Measurements from ENCODE around the gene CA5A.

Gene CA5A

DNA sequence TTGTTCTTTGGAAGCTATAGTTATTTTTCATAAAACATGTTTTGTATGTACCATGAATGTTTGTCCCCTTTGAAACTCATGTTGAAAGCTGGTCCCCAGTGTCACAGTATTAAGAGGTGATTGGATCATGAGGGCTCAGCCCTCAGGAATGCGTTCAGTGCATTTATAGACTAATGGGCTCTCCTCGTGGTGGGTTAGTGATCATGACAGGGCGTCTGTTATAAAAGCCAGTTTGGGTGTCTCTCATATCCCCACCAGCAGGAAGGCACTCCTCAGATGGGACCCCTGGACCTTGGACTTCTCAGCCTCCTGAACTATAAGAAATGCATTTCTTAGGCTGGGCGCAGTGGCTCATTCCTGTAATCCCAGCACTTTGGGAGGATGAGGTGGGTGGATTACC lies 25.3 kb upstream of the CA5A start:
- no peak for DNase-seq

DNA sequence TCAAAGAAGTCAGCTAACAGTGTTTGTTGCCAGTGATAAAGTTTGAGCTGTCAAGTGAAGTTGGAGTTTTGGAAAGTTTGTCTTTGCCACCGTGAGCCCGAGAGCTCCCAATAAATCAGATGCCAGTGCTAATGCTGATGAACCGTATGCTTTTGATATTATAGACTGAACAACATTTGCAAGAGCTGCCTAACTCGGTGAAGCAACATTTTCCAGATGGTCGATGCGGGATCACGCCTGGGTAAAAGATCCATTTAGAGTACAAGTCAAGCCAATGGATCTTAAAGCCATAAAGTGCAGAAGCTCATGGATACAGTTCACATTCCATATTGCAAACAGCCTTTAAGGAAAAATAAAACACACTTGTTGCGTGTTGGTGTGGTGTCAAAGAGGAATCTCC lies 24.5 kb upstream of the CA5A start:
- no peak for DNase-seq

DNA sequence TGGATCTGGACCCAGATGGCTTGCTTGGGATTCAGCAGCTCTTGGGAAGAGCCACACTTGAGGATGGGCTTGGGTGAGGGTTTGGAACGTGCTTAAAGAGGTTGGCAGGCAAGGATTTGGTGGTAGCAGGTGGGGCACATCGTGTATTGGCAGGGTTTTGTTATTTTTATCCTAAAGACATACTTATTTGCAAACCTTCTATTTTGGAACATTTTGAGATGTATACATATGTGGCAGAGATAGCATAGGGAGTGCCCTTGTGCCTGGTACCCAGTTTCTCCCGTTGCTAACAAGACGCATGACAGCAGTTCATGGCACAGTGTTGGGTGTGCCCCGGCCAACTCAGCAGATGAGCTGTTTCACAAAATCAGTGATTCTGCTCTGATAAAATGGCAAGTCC lies 24.0 kb upstream of the CA5A start:
- DNase-seq = no peak

DNA sequence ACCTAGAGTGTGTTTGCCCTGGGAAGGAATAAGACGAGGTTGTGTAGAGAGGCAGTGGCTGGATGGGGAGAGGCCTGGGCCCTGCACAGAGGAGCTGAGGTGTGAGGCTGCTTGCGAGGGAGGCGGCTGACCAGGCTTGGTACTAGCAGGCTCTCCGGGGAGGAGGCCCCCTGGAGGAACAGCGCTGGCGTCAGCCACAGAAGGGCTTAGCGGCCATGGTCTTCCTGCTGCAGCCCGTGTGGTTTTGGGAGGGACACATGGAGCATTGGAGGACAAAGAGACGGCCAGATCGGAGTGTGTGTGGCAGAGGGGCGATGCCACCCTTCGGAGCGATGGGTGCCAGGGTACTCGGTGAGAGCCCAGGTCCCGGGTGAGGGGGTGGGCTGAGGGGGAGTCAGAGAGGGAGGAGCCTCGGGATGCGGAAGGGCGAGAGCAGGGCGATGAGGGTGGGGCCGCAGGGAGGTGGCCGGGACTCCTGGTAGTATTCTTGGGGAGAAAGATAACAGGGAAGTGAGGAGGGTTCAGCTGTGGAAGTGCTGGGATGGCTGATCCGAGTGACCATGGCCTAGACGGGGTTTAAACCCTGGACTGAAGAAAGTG lies 23.2 kb upstream of the CA5A start:
- DNase-seq = no peak

DNA sequence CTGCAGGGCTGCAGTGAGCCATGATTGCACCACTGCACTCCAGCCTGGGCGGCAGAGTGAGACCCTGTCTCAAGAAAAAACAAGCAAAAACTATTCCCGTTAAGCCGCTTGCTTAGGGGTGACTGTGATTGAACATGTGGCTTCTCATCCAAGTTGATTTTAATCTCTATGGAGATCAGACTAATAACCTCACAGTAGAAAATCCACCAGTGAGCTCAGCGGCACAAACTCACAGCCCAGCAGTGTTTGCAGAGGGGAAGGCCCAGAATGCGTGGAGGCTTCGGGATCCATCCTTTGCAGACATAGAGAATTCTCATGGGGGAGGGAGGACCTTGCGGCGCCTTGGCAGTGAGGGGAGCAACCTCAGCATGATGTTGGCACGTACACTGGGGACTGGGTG lies 22.3 kb upstream of the CA5A start:
- no peak for DNase-seq

DNA sequence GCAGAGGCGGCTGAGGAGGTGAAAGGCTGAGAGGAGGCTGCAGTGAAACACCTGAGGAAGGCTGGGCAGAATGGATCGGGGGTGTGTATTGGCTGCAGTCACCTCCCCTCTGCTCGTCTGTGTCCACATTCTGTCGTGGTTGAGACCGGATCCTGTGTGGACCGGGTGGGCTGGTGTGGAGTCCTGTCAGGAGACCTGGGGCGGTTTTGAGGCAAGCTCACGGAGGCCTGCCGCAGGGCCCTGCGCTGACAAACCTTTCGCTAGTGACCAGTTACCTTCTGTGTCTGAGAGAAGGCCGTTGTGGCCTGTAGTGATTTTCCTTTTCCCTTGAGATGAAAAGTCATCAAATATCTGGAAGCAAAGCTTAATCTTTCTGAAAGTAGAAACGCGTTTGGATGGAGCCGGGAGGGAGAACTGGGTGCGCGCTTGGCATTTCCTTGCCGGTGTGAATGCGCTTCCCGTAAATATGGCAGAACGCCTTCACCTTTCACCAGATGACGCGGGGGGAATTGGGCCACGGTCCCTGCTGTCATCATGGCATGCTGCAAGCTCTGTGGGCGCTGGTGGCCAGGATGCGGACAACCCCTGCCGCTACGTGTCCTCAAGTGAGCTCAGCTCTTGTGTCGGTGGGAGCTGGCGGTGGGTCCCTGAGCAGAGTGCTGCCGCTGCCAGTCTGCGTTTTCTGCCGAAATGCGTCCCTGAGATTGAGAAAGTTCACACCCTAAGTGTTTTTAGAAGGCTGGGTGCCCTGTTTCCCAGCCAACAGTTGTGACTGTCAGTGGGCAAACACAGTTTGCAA lies 21.2 kb upstream of the CA5A start:
- no peak for DNase-seq

DNA sequence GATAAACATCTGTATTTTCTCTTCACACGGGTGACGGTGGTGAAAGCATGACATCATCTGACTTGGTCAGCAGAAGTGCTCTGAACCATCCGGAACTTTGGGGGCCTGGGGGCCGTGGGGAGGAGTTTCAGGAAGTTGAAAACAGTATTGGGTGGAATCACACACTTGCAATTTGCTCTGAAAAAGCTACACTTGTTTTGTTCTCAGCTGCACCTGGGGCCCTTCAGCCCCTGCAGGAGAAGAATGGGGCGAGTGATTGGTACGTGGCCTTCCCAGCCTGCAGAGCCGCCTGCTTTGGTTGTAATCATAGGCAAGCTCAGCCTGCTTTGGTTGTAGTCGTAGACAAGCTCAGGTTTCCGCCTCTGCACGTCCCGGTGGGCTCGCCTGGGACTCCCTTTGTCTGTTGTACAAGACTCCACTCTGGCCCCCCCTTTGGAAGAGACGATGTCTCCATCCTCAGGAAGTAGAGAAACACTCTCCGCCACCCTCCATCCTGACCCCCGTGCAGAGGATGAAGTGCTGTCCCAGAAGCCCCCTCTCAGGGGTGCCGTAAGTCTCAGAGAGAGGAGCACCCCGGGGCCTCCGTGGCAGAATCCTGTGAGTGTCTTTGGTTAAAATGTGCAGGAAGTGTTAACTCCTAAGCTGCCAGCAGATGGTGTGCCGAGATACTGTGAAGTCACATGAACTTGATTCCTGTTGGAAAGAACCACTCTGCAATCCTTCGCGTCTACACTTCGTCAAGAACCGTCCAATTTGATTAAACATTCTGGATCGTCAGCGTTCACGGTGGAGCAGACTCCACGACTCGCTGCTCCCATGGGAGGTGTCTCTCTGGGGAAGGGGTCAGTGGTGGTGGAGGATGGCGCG lies 20.3 kb upstream of the CA5A start:
- DNase-seq = no peak

DNA sequence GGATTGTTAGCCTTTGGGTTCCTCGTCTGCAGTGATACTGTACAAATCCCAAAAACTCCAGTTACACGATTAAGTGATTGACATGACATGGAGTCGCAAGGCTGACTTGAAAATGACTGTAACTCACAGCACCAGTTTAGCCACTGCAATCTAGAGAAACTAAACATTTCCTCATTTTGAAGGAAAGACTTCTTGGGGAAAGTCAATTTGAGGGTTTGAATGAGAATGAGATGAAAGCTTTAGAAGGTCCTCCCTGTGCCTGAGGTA lies 19.7 kb upstream of the CA5A start:
- DNase-seq = no peak

DNA sequence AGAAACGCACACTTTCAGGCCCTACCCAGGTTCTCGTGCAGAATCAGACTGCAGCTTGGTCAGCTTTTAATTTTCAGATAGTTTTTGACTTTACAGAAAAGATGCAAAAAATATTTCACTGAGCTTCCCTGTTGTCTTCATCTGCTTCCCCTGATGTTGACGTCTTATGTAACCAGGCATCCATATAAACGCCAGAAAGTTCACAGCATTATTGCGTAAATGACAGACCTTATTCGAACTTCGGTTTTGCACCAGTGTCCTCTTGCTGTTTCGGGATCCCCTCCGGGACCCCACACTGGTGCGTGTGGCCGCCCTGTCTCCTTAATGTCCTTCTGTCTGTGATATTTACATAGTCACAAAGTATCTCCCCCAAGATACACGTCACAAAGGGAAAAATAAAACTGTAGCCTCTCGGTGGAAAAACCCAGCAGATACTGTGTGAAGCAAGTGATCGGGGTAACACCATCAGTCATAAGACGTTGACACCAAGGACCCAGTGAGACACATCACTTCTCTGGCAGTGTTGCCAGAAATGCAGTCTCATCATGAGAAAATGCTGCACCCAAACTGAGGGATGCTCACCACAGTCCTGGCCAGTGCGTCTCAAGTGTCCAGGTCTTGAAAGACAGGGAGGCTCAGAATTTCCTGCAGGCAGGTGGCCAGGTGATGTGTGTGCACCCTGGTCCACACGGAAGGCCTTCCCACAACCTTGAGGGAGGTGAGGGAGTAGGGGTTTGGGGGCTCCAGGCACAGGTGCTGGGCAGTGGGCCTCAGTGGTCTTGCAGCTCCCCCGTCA lies 19.2 kb upstream of the CA5A start:
- no peak for DNase-seq

DNA sequence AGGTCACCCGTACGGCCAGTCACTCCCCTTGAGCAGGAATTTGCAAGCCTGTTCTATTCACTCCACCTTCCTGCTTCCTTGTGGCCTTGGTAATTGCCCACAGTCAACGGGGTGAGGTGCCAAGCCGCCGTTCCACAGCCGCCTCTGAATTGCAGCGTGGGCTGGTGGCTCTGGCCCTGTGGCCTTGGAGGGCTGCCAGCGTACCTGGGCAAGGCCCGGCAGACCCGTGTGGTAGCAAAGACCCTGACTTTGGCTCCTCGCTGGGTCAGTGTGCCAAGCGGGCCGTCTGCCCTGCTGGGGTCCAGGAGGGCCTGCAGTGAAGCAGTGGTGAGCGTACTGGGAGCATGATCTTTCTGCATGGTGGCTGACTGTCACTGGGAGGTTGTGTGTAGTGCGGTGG lies 18.5 kb upstream of the CA5A start:
- no peak for DNase-seq

DNA sequence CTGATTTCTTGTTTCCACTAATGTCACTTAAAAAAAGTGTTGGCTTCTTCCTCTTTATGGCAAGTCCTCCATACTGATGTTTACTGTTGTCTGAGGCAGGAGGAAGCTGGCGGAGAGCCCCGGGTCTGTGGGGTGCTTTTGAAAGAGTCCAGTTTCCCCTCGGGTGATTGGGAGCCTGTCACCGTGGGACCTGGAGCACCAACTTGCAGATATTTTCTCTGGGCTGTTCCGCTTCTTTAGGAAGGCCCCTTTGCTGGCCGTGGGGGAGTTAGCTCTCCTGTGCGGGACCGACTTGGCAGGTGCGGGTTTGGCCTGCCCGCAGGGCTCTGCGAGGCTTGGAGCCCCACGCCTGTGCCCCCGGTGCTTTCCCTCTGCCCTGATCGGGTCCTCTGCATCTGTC lies 18.0 kb upstream of the CA5A start:
- DNase-seq = no peak

DNA sequence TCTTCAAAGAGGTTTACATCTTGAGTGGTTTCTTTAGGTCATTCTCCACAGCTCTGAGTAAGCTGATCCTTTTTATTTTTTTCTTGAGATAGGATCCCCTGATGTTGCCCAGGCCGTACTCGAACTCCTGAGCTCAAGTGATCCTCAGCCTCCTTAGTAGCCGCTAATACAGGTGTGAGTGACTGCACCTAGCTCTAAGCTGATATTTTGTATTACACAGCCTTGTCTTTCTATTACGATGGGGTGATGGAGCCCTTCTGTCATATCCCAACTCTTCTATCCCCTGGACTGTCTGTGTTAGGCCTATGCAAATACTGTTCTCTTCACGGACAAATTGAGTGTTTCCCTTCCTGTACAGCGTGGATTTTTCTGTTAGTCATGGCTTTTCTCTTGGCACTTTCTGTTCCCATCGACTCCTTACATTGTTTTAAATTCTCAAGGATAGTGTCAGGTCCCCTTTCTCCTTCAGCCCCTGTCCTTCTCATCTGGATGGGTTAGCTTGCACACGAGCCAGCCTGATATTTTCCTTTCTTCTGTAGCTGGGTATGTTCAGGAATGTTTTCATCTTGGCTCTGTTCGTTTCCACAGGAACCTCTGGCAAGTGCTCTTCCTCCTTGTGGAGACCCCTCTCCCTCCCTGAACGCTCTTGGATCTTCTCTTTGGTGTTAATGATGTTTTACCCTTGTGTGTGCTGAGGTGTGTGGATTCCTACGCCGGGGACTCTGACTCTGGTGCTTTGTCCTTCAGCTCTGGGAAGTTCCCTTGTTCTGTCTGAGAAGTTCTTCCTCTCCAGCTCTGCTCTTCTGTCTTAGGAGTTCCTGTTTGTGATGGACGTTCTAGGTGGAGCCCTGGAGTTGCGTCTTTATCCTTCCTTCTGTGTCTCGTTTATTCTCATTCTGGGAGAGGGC lies 17.2 kb upstream of the CA5A start:
- DNase-seq = no peak

DNA sequence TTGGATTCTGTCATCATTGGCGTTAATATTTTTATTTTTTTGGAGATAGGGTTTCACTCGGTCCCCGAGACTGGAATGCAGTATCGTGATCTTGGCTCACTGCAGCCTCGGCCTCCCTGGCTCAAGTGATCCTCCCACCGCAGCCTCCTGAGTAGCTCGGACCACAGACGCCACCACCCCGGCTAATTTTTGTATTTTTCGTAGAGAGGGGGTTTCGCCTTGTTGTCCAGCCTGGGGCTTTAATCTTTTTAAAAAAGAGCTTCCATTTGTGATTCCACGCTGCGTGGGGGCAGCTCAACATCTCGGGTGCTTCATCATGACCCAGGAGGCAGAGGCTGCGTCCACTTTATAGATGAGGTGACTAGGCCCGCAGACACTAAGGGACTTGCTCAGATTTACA lies 16.4 kb upstream of the CA5A start:
- DNase-seq = no peak

DNA sequence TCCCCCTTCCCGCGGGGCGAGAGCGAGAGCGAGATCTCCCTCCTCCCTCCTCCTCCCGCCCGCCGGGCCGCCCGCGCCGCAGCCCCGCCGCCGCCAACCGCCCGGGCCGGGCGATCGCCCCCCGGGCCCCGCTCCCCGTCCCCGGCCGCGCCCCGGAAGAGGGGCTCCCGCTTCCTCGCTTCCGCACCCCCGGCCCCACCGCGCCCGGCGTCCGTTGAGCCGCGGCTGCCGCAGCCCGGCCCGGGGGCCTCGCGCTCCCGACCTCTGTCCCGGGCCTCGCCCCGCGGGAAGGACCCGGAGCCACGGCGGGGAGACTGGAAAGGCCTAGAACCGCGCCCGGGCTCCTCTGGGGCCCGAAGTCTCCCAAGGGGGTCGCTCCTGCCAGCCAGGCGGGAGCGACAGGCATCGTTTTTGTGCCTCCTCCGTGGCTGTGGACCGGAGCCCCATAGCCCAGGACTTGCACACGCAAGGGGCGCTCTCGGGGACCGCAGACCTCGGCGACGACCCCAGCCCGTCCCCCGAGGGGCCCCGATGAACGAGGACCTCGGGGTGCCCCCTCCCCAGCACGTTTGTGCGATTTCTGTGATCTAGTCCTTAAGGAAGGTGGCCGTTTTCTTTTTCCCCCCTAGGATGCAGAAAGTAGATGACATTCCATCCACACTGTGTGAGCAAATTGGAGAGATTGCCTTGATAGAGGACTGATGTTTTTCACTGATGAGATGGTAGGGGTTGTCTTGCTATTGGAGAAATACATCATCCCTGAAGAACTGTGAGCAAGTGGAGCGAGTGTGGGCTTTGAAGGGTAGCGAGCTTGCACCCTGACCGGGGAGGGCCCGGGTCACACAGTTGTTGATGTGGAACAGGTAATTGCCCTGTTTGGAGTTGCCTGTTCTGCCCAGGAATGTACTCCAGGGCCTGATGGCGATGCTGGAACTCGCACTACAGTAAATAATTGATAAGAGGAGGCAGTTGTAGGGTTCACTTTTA lies 15.5 kb upstream of the CA5A start:
- no peak for DNase-seq

DNA sequence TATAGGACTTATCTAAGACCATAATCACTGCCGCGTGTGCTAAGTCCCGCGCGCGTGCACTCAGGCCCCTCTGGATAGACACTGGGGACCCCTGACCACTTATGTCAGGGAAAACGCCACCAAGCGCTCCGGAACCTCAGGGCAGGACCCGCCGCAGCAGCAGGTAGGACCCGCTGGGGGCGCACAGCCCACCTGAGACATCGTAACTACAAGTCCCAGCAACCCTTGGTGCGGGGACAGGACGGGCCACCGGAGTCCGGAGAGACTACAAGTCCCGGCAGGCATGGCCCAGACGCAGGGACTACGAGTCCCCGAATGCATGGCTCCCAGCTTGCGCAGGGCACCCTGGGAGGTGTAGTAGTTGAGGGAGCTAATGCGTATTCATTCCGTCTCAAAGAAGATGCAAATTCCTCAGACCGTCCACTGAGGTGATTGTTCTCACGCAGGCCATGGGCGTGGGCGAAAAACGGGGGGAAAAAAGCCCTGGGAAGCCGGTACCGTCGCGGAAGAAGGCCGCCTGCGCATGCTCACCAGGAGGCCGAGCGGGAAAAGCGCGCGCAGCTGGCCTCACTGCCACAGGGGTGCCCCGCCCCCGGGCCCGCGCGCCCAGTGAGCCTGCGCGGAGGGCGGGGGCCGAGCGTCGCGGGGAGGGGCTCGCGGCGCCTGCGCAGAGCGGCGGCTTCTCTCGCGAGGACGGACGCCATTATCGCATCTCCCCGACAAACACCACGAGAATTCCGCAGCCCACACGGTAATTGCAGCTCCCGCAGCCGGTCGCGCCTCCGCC lies 14.6 kb upstream of the CA5A start, which contains the start of gene BANP:
Gene BANP (plus strand): TSS at position 670 of the 787 bp plus-strand sequence. CDS start 23,682 bp downstream, outside the sequence.
- peak; percentile 96 to 97 for DNase-seq

DNA sequence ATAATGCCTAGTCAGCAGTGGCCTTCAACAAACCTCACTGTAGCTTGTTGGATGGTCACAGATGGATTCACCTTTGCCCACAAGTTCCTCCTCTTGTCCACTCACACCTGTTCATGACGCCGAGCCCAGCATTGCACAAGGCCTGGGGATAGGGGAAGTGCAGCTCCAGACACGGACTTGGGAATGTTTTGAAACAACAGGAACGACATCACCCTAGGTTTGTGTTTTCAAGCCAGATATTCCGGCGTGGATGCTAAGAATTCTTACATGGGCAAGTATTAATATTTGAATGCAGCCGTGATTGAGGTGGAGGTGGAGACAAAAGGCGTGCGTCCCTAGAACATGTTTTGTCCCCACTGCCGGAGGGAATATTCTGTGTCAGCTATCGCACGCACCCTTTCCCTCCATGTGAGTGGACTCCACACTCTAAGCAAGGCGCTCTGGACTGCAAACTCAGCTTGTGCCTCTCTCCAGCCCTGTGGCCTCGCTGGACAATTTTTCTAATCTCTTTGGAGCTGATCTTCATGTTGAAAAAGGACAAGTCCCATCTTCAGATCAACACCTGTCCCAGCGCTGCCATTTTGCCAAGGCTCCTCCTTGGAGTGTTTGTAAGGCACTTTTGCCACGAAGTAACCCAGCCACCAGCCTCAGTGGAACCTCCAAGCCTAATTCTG lies 12.9 kb upstream of the CA5A start:
- no peak for DNase-seq

DNA sequence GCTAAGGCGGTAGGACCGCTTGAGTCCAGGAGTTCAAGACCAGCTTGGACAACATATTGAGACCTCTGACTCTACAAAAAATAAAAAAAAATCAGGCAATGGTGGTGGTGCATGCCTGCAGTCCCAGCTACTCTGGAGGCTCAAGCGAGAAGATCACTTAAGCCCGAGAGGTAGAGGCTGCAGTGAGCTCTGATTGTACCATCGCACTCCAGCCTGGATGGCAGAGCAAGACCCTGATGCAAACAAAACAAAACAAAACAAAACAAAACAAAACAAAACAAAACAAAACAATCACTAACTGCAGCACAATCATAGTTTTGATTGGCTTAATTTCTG lies 12.4 kb upstream of the CA5A start:
- no peak for DNase-seq

DNA sequence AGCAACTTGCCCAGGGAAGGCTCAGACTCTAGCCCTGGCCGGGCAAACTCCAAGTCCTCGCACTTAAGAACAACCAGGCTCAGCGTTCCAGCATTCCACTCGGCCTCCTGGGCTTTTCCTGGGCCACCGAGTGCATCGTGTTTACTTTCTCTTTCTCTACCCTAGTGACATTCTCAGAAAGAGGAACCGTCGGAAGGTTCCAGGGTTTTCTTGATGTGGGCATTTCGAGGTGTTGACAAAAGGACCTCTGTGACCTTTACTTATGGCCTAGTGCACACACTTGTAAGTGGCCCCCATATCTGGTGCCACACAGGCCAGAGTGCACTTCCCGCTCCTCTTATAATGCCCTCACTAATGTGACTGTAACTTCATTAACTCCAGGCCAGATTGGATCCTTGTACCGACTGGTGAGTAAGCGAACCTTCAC lies 11.8 kb upstream of the CA5A start:
- DNase-seq = no peak

DNA sequence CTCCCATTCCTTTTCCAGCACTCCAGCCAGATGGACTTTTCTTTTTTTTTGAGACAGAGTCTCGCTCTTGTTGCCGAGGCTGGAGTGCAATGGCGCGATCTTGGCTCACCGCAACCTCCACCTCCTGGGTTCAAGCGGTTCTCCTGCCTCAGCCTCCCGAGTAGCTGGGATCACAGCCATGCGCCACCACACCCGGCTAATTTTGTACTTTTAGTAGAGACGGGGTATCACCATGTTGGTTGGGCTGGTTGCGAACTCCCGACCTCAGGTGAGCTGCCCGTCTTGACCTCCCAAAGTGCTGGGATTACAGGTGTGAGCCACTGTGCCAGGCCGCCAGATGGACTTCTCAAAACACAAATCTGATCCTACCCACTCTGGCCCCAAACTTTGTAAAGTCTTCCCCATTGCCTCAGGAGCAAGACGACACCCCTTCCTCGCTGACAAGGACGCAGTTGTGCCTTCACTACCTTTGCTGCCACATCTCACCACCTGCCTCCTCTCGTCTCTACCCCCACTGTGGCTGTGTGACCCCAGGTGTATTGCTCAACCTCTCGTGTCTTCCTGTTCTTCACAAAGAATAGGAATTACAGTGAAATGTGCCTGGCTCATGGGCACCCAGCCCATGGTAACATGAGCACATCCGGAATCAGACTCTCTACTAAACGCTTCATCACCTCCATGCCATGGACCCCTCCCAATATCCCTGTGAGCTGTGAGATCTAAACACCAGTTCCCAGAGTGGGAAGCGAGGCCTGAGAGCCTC lies 11.2 kb upstream of the CA5A start:
- peak in 1 of 2 experiments; percentile 12 for DNase-seq

All from NCI-H2081 (cell line).